H9 (cell line): Measurements from ENCODE around the gene RINL. TPM values are rescaled to one million over a fixed set of nuclear protein-coding genes. Genes with fewer than 3 reads are reported as not detected.
A peak's percentile ranks its signal among the peaks of the same experiment; 100 is the strongest.

Experiments
- DNase-seq: peaks from one replicate; pipeline ENCODE4 v3.0.0-alpha.2; 2017
- H2AFZ ChIP-seq: one replicate; pipeline ENCODE4 v1.6.1; 2013; ENCODE audit warnings: mild to moderate bottlenecking, low read length, control low read depth, moderate library complexity
- H2AK5ac ChIP-seq: 2 replicates; pipeline ENCODE4 v1.6.1; 2013; ENCODE audit warnings: low read length, control low read depth, mixed read lengths; ENCODE audit not compliant: insufficient read length
- H2BK120ac ChIP-seq: one replicate; pipeline ENCODE4 v1.6.1; 2013; ENCODE audit warnings: low read depth, mild to moderate bottlenecking, low read length, control low read depth, inconsistent platforms; ENCODE audit not compliant: poor library complexity, severe bottlenecking
- H2BK12ac ChIP-seq: 2 replicates; pipeline ENCODE4 v1.6.1; 2013; ENCODE audit warnings: low read length, control low read depth, mixed read lengths, low read depth; ENCODE audit not compliant: insufficient read length
- H2BK15ac ChIP-seq: 2 replicates; pipeline ENCODE4 v1.6.1; 2013; ENCODE audit warnings: low read depth, low read length, control low read depth
- H2BK20ac ChIP-seq: one replicate; pipeline ENCODE4 v1.6.1; 2013; ENCODE audit warnings: low read depth, mild to moderate bottlenecking, low read length, control low read depth, inconsistent platforms; ENCODE audit not compliant: poor library complexity, severe bottlenecking
- H2BK5ac ChIP-seq: 2 replicates; pipeline ENCODE4 v1.6.1; 2013; ENCODE audit warnings: low read length, control low read depth, mixed read lengths; ENCODE audit not compliant: insufficient read length
- H3K14ac ChIP-seq: 2 replicates; pipeline ENCODE4 v1.6.1; 2013; ENCODE audit warnings: low read length, control low read depth; ENCODE audit not compliant: insufficient read depth
- H3K18ac ChIP-seq: 2 replicates; pipeline ENCODE4 v1.6.1; 2013; ENCODE audit warnings: low read depth, mild to moderate bottlenecking, mixed read lengths, low read length, control low read depth; ENCODE audit not compliant: insufficient read length
- H3K23ac ChIP-seq: 2 replicates; pipeline ENCODE4 v1.6.1; 2013; ENCODE audit warnings: low read length, control low read depth, mixed read lengths, low read depth; ENCODE audit not compliant: insufficient read length
- H3K23me2 ChIP-seq: 2 replicates; pipeline ENCODE4 v1.6.1; 2013; ENCODE audit warnings: low read depth, mild to moderate bottlenecking, mixed read lengths, low read length, control low read depth; ENCODE audit not compliant: insufficient read length, poor library complexity, severe bottlenecking
- H3K27ac ChIP-seq: 2 replicates; pipeline ENCODE4 v1.5.1; 2013; ENCODE audit warnings: low read length, control low read depth, mixed read lengths, low read depth; ENCODE audit not compliant: insufficient read length
- H3K27me3 ChIP-seq: 2 replicates; pipeline ENCODE4 v1.6.1; 2013; ENCODE audit warnings: low read length, control low read depth, inconsistent platforms; ENCODE audit not compliant: insufficient read depth
- H3K4ac ChIP-seq: 2 replicates; pipeline ENCODE4 v1.6.1; 2013; ENCODE audit warnings: low read depth, mild to moderate bottlenecking, control low read depth, inconsistent platforms, low read length, moderate library complexity
- H3K4me1 ChIP-seq: 2 replicates; pipeline ENCODE4 v1.6.1; 2013; ENCODE audit warnings: low read length, control low read depth, inconsistent platforms; ENCODE audit not compliant: insufficient read depth
- H3K4me2 ChIP-seq: 2 replicates; pipeline ENCODE4 v1.6.1; 2013; ENCODE audit warnings: low read length, control low read depth, mixed read lengths; ENCODE audit not compliant: insufficient read length, insufficient read depth
- H3K56ac ChIP-seq: 2 replicates; pipeline ENCODE4 v1.6.1; 2013; ENCODE audit warnings: low read depth, mild to moderate bottlenecking, mixed read lengths, low read length, control low read depth; ENCODE audit not compliant: insufficient read length
- H3K79me1 ChIP-seq: 2 replicates; pipeline ENCODE4 v1.6.1; 2013; ENCODE audit warnings: low read depth, mild to moderate bottlenecking, moderate library complexity, low read length, control low read depth, inconsistent platforms; ENCODE audit not compliant: insufficient read depth, poor library complexity, severe bottlenecking
- H3K79me2 ChIP-seq: 2 replicates; pipeline ENCODE4 v1.6.1; 2013; ENCODE audit warnings: low read length, control low read depth, inconsistent platforms; ENCODE audit not compliant: insufficient read depth
- H3K9ac ChIP-seq: 2 replicates; pipeline ENCODE4 v1.6.1; 2013; ENCODE audit warnings: low read length, control low read depth, mixed read lengths; ENCODE audit not compliant: insufficient read length; ENCODE audit errors: extremely low read depth
- H3K9me3 ChIP-seq: one replicate; pipeline ENCODE4 v1.6.1; 2013; ENCODE audit warnings: low read depth, low read length, inconsistent platforms; ENCODE audit not compliant: control insufficient read depth
- H3T11ph ChIP-seq: one replicate; pipeline ENCODE4 v1.6.1; 2013; ENCODE audit warnings: mild to moderate bottlenecking, low read length, control low read depth, inconsistent platforms
- H4K20me1 ChIP-seq: one replicate; pipeline ENCODE4 v1.6.1; 2013; ENCODE audit not compliant: control insufficient read depth, insufficient read length, insufficient read depth
- H4K5ac ChIP-seq: 2 replicates; pipeline ENCODE4 v1.6.1; 2013; ENCODE audit warnings: low read depth, mild to moderate bottlenecking, mixed read lengths, low read length, control low read depth; ENCODE audit not compliant: insufficient read length
- H4K8ac ChIP-seq: replicated peaks from 2 replicates; pipeline ENCODE4 v1.6.1; 2013; ENCODE audit warnings: low read length, control low read depth, mixed read lengths, low read depth; ENCODE audit not compliant: insufficient read length
- H4K91ac ChIP-seq: 2 replicates; pipeline ENCODE4 v1.6.1; 2013; ENCODE audit warnings: low read depth, mild to moderate bottlenecking, moderate library complexity, mixed read lengths, low read length, control low read depth; ENCODE audit not compliant: insufficient read length
- H3K27ac Mint-ChIP-seq, 3 experiments: 2 replicates in 2 of 3; 3 replicates in 1 of 3; pipeline ENCODE4 v1.8.0; 2020 to 2021; ENCODE audit warnings: mixed read lengths in 3 of 3, mild to moderate bottlenecking in 1 of 3, moderate library complexity in 1 of 3
- H3K27me3 Mint-ChIP-seq: 2 replicates; pipeline ENCODE4 v1.8.0; 2021; ENCODE audit warnings: low read depth, mild to moderate bottlenecking, moderate library complexity, mixed read lengths
- H3K36me3 Mint-ChIP-seq, 3 experiments: 2 replicates in 2 of 3; 3 replicates in 1 of 3; pipeline ENCODE4 v1.8.0; 2020 to 2021; ENCODE audit warnings: low read depth in 3 of 3, mixed read lengths in 3 of 3; ENCODE audit not compliant: insufficient read depth in 1 of 3
- H3K4me1 Mint-ChIP-seq, 2 experiments: 2 replicates each; pipeline ENCODE4 v1.8.0; 2020; ENCODE audit warnings: mixed read lengths in 2 of 2
- H3K4me3 Mint-ChIP-seq, 2 experiments: 2 replicates in 1 of 2; 3 replicates in 1 of 2; pipeline ENCODE4 v1.8.0; 2020 to 2021; ENCODE audit warnings: mild to moderate bottlenecking in 2 of 2, mixed read lengths in 2 of 2, moderate library complexity in 1 of 2
- H3K9me3 Mint-ChIP-seq, 2 experiments: 2 replicates in 1 of 2; 3 replicates in 1 of 2; pipeline ENCODE4 v1.8.0; 2020; ENCODE audit warnings: mild to moderate bottlenecking in 2 of 2, mixed read lengths in 2 of 2, moderate library complexity in 1 of 2
- WGBS: extraction: QIAGEN DNeasy Blood & Tissue Kit; methylation state at CpG from one replicate; pipeline ENCODE4 v1.1.7; 2013; ENCODE audit warnings: missing lambda C conversion rate, low lambda C conversion rate, mixed read lengths; ENCODE audit not compliant: insufficient read length; ENCODE audit errors: extremely low coverage; 5-methylcytosine and 5-hydroxymethylcytosine counted together
- total RNA-seq: library from RNA; stranded (reverse); gene quantifications from 2 replicates; pipeline ENCODE4 v1.2.1, GENCODE V29; 2021
- TF ChIP-seq, protein P1 (sequence below): fragments of 200-600 bp; sonication (generic); conservative IDR thresholded peaks from 3 replicates; pipeline ENCODE4 v1.8.0; 2021; ENCODE audit warnings: antibody characterized with exemption, mild to moderate bottlenecking

The RINL gene
- total RNA-seq, 1 experiment from 2014 or later, result 6.4 TPM

DNA sequence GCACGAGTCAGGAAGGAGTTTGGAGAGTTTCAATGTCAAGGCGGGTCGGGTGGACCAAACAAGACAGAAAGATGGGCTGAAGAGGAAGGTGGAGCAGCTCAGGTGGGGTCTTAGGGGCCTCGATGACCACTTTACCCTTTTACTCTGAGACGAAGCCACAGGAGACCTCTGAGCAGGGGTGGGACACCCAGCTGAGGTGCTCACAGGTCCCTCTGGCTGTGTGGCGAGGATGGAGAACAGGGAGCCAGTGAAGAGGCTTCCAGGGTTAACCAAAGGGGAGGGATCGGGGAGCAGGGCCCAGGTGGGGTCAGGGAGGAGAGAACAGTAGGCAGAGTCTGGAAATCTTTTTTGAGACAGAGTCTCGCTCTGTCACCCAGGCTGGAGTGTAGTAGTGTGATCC, 35.9 kb upstream of the RINL start:
- Histone ChIP-seq H3K56ac (no peak overlapping the region), H2BK15ac (no peak overlapping the region), H4K20me1 (no peaks in the 10 kb centered on the region), H3K4ac (no peak overlapping the region), H3K79me2 (no peaks in the 10 kb centered on the region), H4K91ac (no peak overlapping the region), H2BK120ac (no peak overlapping the region), H3K14ac (no peak overlapping the region), H4K5ac (no peak overlapping the region), H3K23ac (no peak overlapping the region), H3K4me1 (no peaks in the 10 kb centered on the region; the same call in 1 of the 2 replicates), H3K9ac (no peak overlapping the region), H3K79me1 (no peaks in the 10 kb centered on the region), H3K27ac (no peak overlapping the region), H2AK5ac (no peak overlapping the region), H3K23me2 (no peaks in the 10 kb centered on the region), H3K4me2 (no peak overlapping the region), H2BK12ac (no peak overlapping the region), H3K27me3 (no peaks in the 10 kb centered on the region), H3T11ph (no peak overlapping the region), H2BK20ac (no peak overlapping the region), H3K18ac (no peak overlapping the region), H2AFZ (no peak overlapping the region), H4K8ac (no peak overlapping the region), H2BK5ac (no peak overlapping the region), H3K9me3 (no peaks in the 10 kb centered on the region)
- Mint-ChIP-seq H3K27ac (peak overlapping the region in 1 of 3 experiments; percentile 32; a peak in 2 of 7 replicates), H3K4me3 (no peak overlapping the region), H3K36me3 (peaks cover 3 to 11% (median 7%) of the 10 kb centered on the region in 3 experiments; a peak in 5 of 7 replicates), H3K9me3 (peaks cover 0 to 2% of the 10 kb centered on the region in 2 experiments; a peak in 1 of 5 replicates), H3K27me3 (no peaks in the 10 kb centered on the region; the same call in 1 of the 2 replicates), H3K4me1 (no peaks in the 10 kb centered on the region)
- DNase-seq, result no peak
- WGBS, result no CpG with 5 or more reads among the region's 8 CpGs
- TF ChIP-seq, protein P1, sequence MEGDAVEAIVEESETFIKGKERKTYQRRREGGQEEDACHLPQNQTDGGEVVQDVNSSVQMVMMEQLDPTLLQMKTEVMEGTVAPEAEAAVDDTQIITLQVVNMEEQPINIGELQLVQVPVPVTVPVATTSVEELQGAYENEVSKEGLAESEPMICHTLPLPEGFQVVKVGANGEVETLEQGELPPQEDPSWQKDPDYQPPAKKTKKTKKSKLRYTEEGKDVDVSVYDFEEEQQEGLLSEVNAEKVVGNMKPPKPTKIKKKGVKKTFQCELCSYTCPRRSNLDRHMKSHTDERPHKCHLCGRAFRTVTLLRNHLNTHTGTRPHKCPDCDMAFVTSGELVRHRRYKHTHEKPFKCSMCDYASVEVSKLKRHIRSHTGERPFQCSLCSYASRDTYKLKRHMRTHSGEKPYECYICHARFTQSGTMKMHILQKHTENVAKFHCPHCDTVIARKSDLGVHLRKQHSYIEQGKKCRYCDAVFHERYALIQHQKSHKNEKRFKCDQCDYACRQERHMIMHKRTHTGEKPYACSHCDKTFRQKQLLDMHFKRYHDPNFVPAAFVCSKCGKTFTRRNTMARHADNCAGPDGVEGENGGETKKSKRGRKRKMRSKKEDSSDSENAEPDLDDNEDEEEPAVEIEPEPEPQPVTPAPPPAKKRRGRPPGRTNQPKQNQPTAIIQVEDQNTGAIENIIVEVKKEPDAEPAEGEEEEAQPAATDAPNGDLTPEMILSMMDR, result no peak
